Gastrocnemius medialis (tissue), 4 donors: Measurements from ENCODE around the gene RBBP7. TPM values are rescaled to one million over a fixed set of nuclear protein-coding genes. Genes with fewer than 3 reads are reported as not detected.

Experiments
- ATAC-seq, 2 donors: fragments of 150-250 bp; one replicate each; pipeline ENCODE4 v1.9.1; 2016
- DNase-seq, 2 donors: peaks; one replicate each; pipeline ENCODE4 v3.0.0-alpha.2; 2019
- H3K27ac ChIP-seq, 4 donors: fragments of 200-600 bp; sonication (generic); 1 replicate in 1 of 4; 2 replicates in 3 of 4; pipeline ENCODE4 v1.5.1; 2016 to 2018; ENCODE audit warnings: mild to moderate bottlenecking in 2 of 4, moderate library complexity in 1 of 4
- H3K27me3 ChIP-seq, 3 donors: fragments of 200-600 bp; sonication (generic) in 2 of 3; 1 replicate in 1 of 3; 2 replicates in 2 of 3; pipeline versions ENCODE4 v1.5.1 to v1.6.0; 2016 to 2019; ENCODE audit warnings: mild to moderate bottlenecking in 1 of 3, moderate library complexity in 1 of 3
- H3K36me3 ChIP-seq, 2 donors: fragments of 200-600 bp; sonication (generic) in 1 of 2; one replicate each; pipeline ENCODE4 v1.5.1; 2017 to 2018
- H3K4me1 ChIP-seq, 2 donors: fragments of 200-600 bp; sonication (generic) in 1 of 2; one replicate each; pipeline ENCODE4 v1.5.1; 2016 to 2017; ENCODE audit warnings: mild to moderate bottlenecking in 2 of 2
- H3K4me3 ChIP-seq, 4 donors: fragments of 200-600 bp; sonication (generic) in 3 of 4; 1 replicate in 1 of 4; 2 replicates in 3 of 4; pipeline ENCODE4 v1.5.1; 2016 to 2019; ENCODE audit warnings: mild to moderate bottlenecking in 2 of 4
- H3K9me3 ChIP-seq, 3 donors: fragments of 200-600 bp; sonication (generic) in 2 of 3; 1 replicate in 1 of 3; 2 replicates in 2 of 3; pipeline ENCODE4 v1.5.1; 2016 to 2019
- CTCF ChIP-seq, 5 experiments: fragments of 450-650 bp in 3 of 5; fragments of 200-600 bp in 2 of 5; sonication (generic) in 2 of 5; IDR thresholded peaks in 4 of 5; conservative IDR thresholded peaks in 1 of 5; 1 replicate in 4 of 5; 2 replicates in 1 of 5; pipeline ENCODE4 v1.5.1; 2016 to 2019; ENCODE audit warnings: antibody characterized with exemption in 5 of 5, mild to moderate bottlenecking in 3 of 5, moderate library complexity in 3 of 5
- POLR2A ChIP-seq, 2 donors: fragments of 450-650 bp; IDR thresholded peaks; one replicate each; pipeline ENCODE4 v1.6.1; 2017; ENCODE audit warnings: antibody characterized with exemption in 2 of 2, mild to moderate bottlenecking in 2 of 2, moderate library complexity in 2 of 2
- in situ Hi-C, 4 donors: fragments of 200-750 bp; cut with MboI; loops; one replicate each; pipeline versions ENCODE4 v1.15.0 to v1.8.0; 2017; ENCODE audit warnings: low sequenced_read_pairs in 4 of 4
- intact Hi-C: fragments of 100-400 bp; cut with DNase I; formaldehyde crosslinking; loops from one replicate; pipeline ENCODE4 v1.15.1; 2023; ENCODE audit warnings: low total_unique reads
- total RNA-seq, 4 donors: library from RNA; depleted of rRNA; stranded (reverse); fragments of >200 nt; gene quantifications; one replicate each; pipeline versions ENCODE4 v1.1.0 to v1.2.3, GENCODE V29; 2016

The RBBP7 gene
- 100 to 1,000 TPM in 3 of 4 donors, 10 to 100 TPM in 1; 95.0 to 325 (median 151) TPM for total RNA-seq

- H3K27me3 ChIP-seq, result peaks cover 0 to 8% (median 6%) of the 10 kb centered on the region in 3 donors
- peaks cover 11 to 17% of the 10 kb centered on the region in 2 donors for H3K4me1 ChIP-seq
- ATAC-seq (peak; percentile 83), DNase-seq (peak; percentile 85 to 89)
- intact Hi-C loops (loop anchor here (1.0 kb wide), 3 partner anchors 32 to 151 kb away; partner anchors contain the start of genes SYAP1 and TXLNG), in situ Hi-C loops (no loop called here)
- H3K27ac ChIP-seq, result peak within 1 kb of the TSS; percentile 90 to 98 (median 95)
- H3K36me3 ChIP-seq, result no peaks in the 10 kb centered on the region
- peak; percentile 88 to 93 for TF ChIP-seq POLR2A (IDR thresholded peaks at IDR 0.05)
- no peak for TF ChIP-seq CTCF (IDR thresholded peaks at IDR 0.05 in 4 of 5, conservative IDR thresholded peaks at IDR 0.05 in 1 of 5)
- H3K9me3 ChIP-seq, result no peaks in the 10 kb centered on the region
- peak within 1 kb of the TSS; percentile 64 to 84 (median 70) for H3K4me3 ChIP-seq
Observed at GRCh38 chrX:16870095-16870861, at the start of gene RBBP7. TSS of gene RBBP7 (minus strand) at chrX:16870362. CDS start at chrX:16870053, 309 bp downstream.

GRCh38 chrX:16918979-16919378 is 48.8 kb upstream of the RBBP7 start:
- in situ Hi-C loops (no loop called here), intact Hi-C loops (no loop called here)
- DNase-seq (no peak), ATAC-seq (no peak)
- TF ChIP-seq CTCF (IDR thresholded peaks at IDR 0.05 in 4 of 5, conservative IDR thresholded peaks at IDR 0.05 in 1 of 5), result no peak
- TF ChIP-seq POLR2A (IDR thresholded peaks at IDR 0.05), result no peak
- no peaks in the 10 kb centered on the region for H3K4me1 ChIP-seq
- no peak overlapping the region for H3K4me3 ChIP-seq
- H3K9me3 ChIP-seq, result no peaks in the 10 kb centered on the region
- peaks cover 0 to 10% (median 0%) of the 10 kb centered on the region in 3 donors for H3K27me3 ChIP-seq
- H3K36me3 ChIP-seq, result no peaks in the 10 kb centered on the region
- H3K27ac ChIP-seq, result no peak overlapping the region

GRCh38 chrX:16917120-16917519 is 47.0 kb upstream of the RBBP7 start:
- Histone ChIP-seq H3K27ac (no peak overlapping the region), H3K9me3 (no peaks in the 10 kb centered on the region), H3K4me3 (no peak overlapping the region), H3K36me3 (no peaks in the 10 kb centered on the region), H3K4me1 (no peaks in the 10 kb centered on the region), H3K27me3 (peaks cover 0 to 6% (median 0%) of the 10 kb centered on the region in 3 donors)
- TF ChIP-seq CTCF (IDR thresholded peaks at IDR 0.05 in 4 of 5, conservative IDR thresholded peaks at IDR 0.05 in 1 of 5) (no peak), POLR2A (IDR thresholded peaks at IDR 0.05) (no peak)
- DNase-seq (no peak), ATAC-seq (no peak)
- intact Hi-C loops (no loop called here), in situ Hi-C loops (no loop called here)

GRCh38 chrX:16916561-16916960 is 46.4 kb upstream of the RBBP7 start:
- in situ Hi-C loops, result no loop called here

More at GRCh38 chrX:16916561-16916960, 46.4 kb upstream of the RBBP7 start:
- TF ChIP-seq CTCF (IDR thresholded peaks at IDR 0.05 in 4 of 5, conservative IDR thresholded peaks at IDR 0.05 in 1 of 5) (no peak), POLR2A (IDR thresholded peaks at IDR 0.05) (no peak)
- Histone ChIP-seq H3K27me3 (peaks cover 0 to 6% (median 0%) of the 10 kb centered on the region in 3 donors), H3K4me1 (no peaks in the 10 kb centered on the region), H3K9me3 (no peaks in the 10 kb centered on the region), H3K27ac (no peak overlapping the region), H3K4me3 (no peak overlapping the region), H3K36me3 (no peaks in the 10 kb centered on the region)
- ATAC-seq, result no peak
- DNase-seq, result no peak
- intact Hi-C loops, result no loop called here
